GM18861 (cell line): ENCODE data around the gene SEMA5A.

Experiments used
- ATAC-seq: cut with Tn5 transposase; IDR thresholded peaks from one replicate; pipeline ENCODE4 v1.9.1; 2021; ENCODE audit not compliant: unreplicated experiment

SEMA5A gene

GRCh38 chr5:9337928-9338595 lies 207.8 kb downstream of the SEMA5A start:
- ATAC-seq: no peak

- no peak for ATAC-seq
These were observed 209.9 kb downstream of the SEMA5A start for GRCh38 chr5:9335754-9336495.

- ATAC-seq: no peak
These were observed 210.6 kb downstream of the SEMA5A start for GRCh38 chr5:9335269-9335668.

GRCh38 chr5:9332026-9332425 lies 213.8 kb downstream of the SEMA5A start:
- ATAC-seq: no peak

DNA sequence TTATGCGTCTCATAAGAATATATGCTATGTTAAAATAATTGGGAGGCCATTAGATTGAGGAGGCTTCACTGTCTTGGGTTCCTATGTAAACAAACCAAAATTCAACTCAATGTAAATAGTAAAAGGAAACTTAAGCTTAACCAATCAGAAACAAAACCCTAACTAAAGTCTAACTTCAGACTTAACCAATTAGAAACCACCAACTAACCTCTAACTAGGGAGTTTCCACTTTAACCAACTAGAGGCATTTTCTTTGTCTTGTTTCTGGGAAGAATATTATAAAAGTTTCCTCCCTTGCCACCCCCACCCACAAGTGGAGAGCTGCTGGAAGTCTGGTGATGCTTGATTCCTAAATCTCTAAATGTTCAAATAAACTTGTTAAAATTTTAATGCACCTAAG lies 214.5 kb downstream of the SEMA5A start:
- no peak for ATAC-seq

DNA sequence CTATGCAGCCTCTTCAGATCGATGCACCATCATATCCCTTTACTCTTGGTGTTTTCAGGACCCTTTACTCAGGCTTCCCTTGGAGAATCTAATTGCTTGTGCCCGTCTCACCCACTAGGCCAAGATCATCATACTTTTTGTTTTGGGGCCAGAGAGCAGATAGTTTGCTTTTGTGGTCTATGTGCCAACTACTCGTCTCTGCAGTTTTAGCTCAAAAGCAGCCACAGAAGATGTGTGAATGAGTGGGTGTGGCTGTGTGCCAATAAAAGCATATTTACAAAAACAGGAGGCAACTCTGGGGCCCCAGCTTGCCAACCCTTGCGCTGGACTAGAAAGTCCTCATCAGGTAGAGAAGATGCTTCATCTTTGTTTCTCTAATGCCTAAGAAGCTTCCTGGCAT lies 216.8 kb downstream of the SEMA5A start:
- no peak for ATAC-seq

DNA sequence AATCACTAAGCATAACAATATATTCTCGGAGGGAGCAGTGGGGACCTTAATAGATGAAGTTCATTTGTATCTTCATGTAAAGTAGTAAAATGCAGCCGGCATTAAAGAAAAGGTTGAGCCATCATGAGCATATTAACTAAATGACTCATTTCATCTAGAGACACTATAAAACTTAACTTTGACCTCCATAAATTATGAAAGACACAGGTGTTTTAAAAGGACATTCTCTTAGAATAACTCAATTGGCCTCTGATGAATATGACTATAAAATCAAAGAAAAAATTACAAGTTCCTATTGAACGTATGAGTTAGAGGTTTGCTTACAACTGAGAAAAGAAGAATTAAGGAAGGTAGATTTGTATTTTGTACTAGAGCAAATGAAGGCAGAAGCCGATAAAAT lies 220.3 kb downstream of the SEMA5A start:
- no peak for ATAC-seq

GRCh38 chr5:9324348-9325077 lies 221.4 kb downstream of the SEMA5A start:
- no peak for ATAC-seq

DNA sequence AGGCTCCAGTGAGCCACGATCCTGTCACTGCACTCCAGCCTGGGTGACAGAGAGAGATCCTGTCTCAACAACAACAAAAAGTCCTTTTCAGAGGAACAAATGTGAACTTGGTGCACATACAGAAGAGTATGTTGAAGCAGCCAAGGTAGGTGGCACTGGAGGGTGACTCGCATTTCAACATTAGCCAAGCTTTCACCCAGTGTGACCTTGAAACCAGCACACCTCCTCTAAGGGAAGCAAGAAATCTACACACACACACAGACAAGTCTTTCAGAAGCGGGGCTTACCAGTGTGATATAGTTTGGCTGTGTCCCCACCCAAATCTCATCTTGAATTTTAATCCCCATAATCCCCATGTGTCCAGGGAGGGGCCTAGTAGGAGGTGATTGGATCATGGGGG lies 225.2 kb downstream of the SEMA5A start:
- ATAC-seq: no peak

DNA sequence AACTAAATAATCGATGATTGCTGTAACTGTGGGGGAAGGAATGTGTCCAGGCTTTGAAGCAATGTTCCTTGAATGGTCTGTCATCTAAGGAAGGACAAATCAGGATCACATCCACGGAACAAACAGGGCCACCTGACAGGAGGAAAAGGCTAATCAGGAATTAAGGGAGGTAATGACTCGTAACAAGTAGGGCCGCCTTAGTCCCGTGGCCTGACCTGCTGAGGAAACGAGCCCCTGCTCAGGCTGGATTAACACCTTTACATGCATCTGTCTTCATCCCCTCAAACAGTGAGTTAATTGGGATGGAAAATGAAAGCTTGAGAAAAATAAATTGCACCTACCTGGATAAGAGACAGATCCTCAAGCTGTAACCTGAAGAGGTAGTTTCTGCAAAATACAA lies 227.8 kb downstream of the SEMA5A start:
- ATAC-seq: no peak

DNA sequence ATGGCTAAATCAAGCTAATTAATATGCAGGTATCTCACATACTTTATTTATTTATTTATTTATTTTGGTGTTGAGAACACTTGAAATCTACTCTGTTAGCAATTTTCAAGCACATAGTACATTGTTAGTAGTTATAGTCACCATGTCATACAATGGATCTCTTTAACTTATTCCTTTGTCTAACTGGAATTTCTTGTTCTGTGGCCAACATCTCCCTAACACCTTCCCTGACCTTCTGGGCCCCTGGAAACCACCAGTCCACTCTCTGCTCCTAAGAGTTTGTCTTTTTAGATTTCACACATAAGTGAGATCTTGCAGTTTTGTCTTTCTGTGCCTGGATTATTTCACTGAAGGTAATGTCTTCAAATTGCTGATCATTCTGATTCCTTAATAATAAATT lies 229.1 kb downstream of the SEMA5A start:
- ATAC-seq: no peak

- ATAC-seq: no peak
These were observed 229.8 kb downstream of the SEMA5A start for GRCh38 chr5:9316041-9316440.

GRCh38 chr5:9314558-9314957 lies 231.3 kb downstream of the SEMA5A start:
- no peak for ATAC-seq

- ATAC-seq: no peak
These were observed 232.1 kb downstream of the SEMA5A start for GRCh38 chr5:9313751-9314150.

DNA sequence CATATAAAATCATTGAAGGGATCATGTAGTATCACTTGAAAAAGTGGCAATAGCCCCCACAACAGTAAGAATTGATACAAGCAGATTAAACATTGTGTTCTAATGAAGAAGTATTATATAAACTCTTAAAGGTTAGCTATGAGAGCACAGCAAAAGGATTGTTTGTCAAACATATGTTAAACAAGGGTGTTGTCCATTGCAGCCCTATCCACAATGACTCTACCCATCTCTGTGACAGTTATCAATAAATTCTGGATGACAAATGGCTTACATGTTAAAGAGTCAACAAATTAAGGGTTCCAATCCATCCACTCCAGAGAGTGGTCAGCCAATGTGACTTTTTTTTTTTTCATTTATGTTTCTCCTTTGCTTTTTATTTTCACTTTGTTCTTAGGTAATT lies 238.7 kb downstream of the SEMA5A start:
- no peak for ATAC-seq

- no peak for ATAC-seq
These were observed 243.7 kb downstream of the SEMA5A start for GRCh38 chr5:9302218-9302617.

GRCh38 chr5:9301200-9301599 lies 244.7 kb downstream of the SEMA5A start:
- no peak for ATAC-seq

- ATAC-seq: no peak
These were observed 248.7 kb downstream of the SEMA5A start for GRCh38 chr5:9297134-9297533.

DNA sequence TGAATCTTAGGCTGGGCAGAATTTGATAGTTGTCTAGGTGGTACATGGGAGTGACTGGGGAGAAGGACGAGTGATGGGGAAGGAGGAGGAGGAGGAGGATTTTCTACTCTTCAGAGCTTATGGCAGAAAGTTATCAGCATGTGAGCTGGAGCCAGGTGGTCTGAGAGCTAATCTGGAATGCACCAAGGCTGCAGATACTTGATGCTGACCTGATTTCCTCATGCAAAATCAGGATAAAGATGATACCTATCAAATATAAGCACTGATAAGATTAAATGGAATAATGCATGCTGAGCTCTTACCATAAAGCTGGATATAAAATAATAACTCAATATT lies 250.4 kb downstream of the SEMA5A start:
- no peak for ATAC-seq

DNA sequence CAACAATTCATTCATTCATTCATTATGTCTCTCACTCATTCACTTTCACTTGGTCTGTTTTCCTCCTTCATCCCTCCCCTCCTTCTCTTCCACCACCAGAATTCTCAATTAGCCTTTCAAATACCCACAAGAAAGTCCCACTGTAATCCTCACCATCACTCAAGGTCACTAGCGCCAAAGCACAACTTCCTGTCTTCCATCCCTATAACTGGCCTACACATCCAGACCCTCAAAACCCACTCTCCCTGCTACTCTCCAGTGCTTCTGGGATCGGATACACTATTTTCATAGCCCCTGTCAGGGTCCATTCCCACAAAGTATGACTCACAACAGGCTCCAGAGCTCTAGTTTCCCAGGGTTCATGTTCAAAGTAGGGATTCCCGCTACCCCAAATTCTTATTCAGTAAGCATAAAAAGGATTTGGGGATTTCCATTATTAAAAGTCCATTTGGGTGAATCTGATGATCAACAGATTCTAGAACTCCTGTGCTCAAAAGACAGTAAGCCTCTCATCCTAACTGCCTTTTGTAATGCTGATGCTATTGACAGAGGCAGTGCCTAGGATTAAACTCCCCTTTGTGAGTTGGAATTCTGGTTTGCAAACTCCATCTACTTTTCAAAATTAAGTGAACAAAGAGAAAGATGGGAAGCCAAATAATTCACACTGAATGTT lies 250.9 kb downstream of the SEMA5A start:
- ATAC-seq: no peak

DNA sequence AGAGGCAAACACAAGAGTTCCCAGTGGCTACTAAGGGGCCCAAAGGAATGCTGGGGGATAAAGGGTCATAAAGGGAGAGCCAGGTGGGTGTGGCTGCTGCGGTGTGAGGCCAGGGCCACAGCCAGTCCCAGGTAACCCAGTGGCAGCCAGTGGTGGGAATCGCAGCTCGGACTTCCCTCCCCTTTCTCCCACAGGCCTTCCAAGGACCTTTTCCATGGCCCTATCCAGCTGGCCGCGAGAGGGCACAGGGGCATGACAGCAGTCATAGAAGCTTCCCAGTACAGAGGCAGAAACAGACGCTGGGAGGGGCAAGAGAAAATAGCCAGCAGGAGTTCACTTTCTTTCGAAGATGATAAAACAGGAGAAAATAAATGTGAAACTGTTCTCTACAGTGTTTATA lies 257.6 kb downstream of the SEMA5A start:
- no peak for ATAC-seq
